ENCODE data around the gene TBC1D9B.

DNA sequence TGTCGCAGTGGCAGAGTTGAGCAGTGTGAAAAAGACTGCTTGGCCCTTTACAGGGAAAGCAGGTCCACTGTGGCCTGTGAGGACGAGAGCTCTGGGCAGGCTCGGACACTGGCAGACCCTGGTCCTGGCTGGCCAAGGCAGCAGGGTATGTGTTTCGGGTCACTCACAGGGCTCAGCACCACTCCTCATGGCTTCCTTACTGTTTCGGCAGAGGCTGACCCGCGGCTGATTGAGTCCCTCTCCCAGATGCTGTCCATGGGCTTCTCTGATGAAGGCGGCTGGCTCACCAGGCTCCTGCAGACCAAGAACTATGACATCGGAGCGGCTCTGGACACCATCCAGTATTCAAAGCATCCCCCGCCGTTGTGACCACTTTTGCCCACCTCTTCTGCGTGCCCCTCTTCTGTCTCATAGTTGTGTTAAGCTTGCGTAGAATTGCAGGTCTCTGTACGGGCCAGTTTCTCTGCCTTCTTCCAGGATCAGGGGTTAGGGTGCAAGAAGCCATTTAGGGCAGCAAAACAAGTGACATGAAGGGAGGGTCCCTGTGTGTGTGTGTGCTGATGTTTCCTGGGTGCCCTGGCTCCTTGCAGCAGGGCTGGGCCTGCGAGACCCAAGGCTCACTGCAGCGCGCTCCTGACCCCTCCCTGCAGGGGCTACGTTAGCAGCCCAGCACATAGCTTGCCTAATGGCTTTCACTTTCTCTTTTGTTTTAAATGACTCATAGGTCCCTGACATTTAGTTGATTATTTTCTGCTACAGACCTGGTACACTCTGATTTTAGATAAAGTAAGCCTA is 71.3 kb downstream of the TBC1D9B start:
- TF ChIP-seq, protein P1, sequence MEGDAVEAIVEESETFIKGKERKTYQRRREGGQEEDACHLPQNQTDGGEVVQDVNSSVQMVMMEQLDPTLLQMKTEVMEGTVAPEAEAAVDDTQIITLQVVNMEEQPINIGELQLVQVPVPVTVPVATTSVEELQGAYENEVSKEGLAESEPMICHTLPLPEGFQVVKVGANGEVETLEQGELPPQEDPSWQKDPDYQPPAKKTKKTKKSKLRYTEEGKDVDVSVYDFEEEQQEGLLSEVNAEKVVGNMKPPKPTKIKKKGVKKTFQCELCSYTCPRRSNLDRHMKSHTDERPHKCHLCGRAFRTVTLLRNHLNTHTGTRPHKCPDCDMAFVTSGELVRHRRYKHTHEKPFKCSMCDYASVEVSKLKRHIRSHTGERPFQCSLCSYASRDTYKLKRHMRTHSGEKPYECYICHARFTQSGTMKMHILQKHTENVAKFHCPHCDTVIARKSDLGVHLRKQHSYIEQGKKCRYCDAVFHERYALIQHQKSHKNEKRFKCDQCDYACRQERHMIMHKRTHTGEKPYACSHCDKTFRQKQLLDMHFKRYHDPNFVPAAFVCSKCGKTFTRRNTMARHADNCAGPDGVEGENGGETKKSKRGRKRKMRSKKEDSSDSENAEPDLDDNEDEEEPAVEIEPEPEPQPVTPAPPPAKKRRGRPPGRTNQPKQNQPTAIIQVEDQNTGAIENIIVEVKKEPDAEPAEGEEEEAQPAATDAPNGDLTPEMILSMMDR (conservative IDR thresholded peaks at IDR 0.05 in 1 of 2, IDR thresholded peaks at IDR 0.05 in 1 of 2; ENCODE audit: extremely low read depth in 1 of 2, insufficient read depth in 1 of 2, low read depth in 1 of 2, low read length in 2 of 2): no peak
- no peak for TF ChIP-seq EZH2 (IDR thresholded peaks at IDR 0.05; ENCODE audit: borderline replicate concordance, low read length)
